CD14-positive monocyte (primary cell): ENCODE measurements around the gene POLL. TPM values are rescaled to one million over a fixed set of nuclear protein-coding genes. Genes with fewer than 3 reads are reported as not detected.

ENCODE experiments used
- DNase-seq, 3 donors: peaks; one replicate each; pipeline ENCODE4 v3.0.0-alpha.2; 2011 to 2022
- H2AFZ ChIP-seq: 2 replicates; pipeline ENCODE4 v1.6.0; 2012; ENCODE audit warnings: mild to moderate bottlenecking, low read depth, low read length, inconsistent platforms; ENCODE audit not compliant: insufficient read depth, poor library complexity, severe bottlenecking
- H3K27ac ChIP-seq, 2 donors: 1 replicate in 1 of 2; 2 replicates in 1 of 2; pipeline ENCODE4 v1.5.1; 2012 to 2013; ENCODE audit warnings: low read length in 2 of 2, control low read depth in 1 of 2, inconsistent platforms in 1 of 2, low read depth in 1 of 2, mild to moderate bottlenecking in 1 of 2
- H3K27me3 ChIP-seq, 2 donors: one replicate each; pipeline versions ENCODE4 v1.6.0 to v1.6.1; 2011 to 2013; ENCODE audit warnings: low read length in 2 of 2; ENCODE audit not compliant: control insufficient read depth in 2 of 2, insufficient read depth in 2 of 2
- H3K36me3 ChIP-seq, 2 donors: replicated peaks in 1 of 2; 1 replicate in 1 of 2; 2 replicates in 1 of 2; pipeline versions ENCODE4 v1.5.1 to v1.6.1; 2012 to 2013; ENCODE audit warnings: low read length in 2 of 2, control low read depth in 1 of 2, inconsistent platforms in 1 of 2, mild to moderate bottlenecking in 1 of 2; ENCODE audit not compliant: insufficient read depth in 2 of 2, control insufficient read depth in 1 of 2
- H3K4me1 ChIP-seq, 2 donors: 1 replicate in 1 of 2; 2 replicates in 1 of 2; pipeline versions ENCODE4 v1.5.1 to v1.6.1; 2012 to 2013; ENCODE audit warnings: low read length in 2 of 2, control low read depth in 1 of 2, inconsistent platforms in 1 of 2, mild to moderate bottlenecking in 1 of 2, moderate library complexity in 1 of 2; ENCODE audit not compliant: insufficient read depth in 2 of 2, control insufficient read depth in 1 of 2
- H3K4me2 ChIP-seq: replicated peaks from 2 replicates; pipeline ENCODE3; 2012; ENCODE audit warnings: low read length, moderate library complexity, mild to moderate bottlenecking; ENCODE audit not compliant: poor library complexity, severe bottlenecking; ENCODE audit errors: extremely low read depth
- H3K4me3 ChIP-seq, 3 experiments: fragments of 200-600 bp in 1 of 3; sonication (generic) in 1 of 3; replicated peaks in 1 of 3; 1 replicate in 2 of 3; 2 replicates in 1 of 3; pipeline ENCODE4 v1.5.1; 2011 to 2013; ENCODE audit warnings: low read length in 3 of 3, mild to moderate bottlenecking in 3 of 3, control low read depth in 2 of 3, low read depth in 2 of 3, inconsistent platforms in 1 of 3, moderate library complexity in 1 of 3
- H3K79me2 ChIP-seq: 2 replicates; pipeline ENCODE4 v1.6.0; 2012; ENCODE audit warnings: mild to moderate bottlenecking, control low read depth, inconsistent platforms, low read length, moderate library complexity; ENCODE audit not compliant: insufficient read depth
- H3K9ac ChIP-seq: 2 replicates; pipeline ENCODE4 v1.6.0; 2017; ENCODE audit warnings: low read length, mild to moderate bottlenecking; ENCODE audit not compliant: insufficient read depth, poor library complexity, severe bottlenecking
- H3K9me3 ChIP-seq, 2 donors: replicated peaks in 1 of 2; 1 replicate in 1 of 2; 2 replicates in 1 of 2; pipeline versions ENCODE4 v1.5.1 to v1.6.1; 2012 to 2013; ENCODE audit warnings: low read length in 2 of 2, control low read depth in 1 of 2; ENCODE audit not compliant: control insufficient read depth in 1 of 2, insufficient read depth in 1 of 2
- H4K20me1 ChIP-seq: 2 replicates; pipeline ENCODE4 v1.6.0; 2012; ENCODE audit warnings: mild to moderate bottlenecking, low read length, control low read depth, moderate library complexity; ENCODE audit not compliant: insufficient read depth
- H3K27ac Mint-ChIP-seq, 7 donors: one replicate each; pipeline ENCODE4 v1.8.0; 2020; ENCODE audit warnings: mild to moderate bottlenecking in 7 of 7, mixed read lengths in 7 of 7, moderate library complexity in 6 of 7, inconsistent platforms in 2 of 7
- H3K27me3 Mint-ChIP-seq, 3 donors: one replicate each; pipeline ENCODE4 v1.8.0; 2021 to 2022; ENCODE audit warnings: low read depth in 3 of 3, mild to moderate bottlenecking in 3 of 3, mixed read lengths in 3 of 3, moderate library complexity in 3 of 3, inconsistent platforms in 1 of 3
- H3K36me3 Mint-ChIP-seq, 2 donors: one replicate each; pipeline ENCODE4 v1.8.0; 2020; ENCODE audit warnings: mixed read lengths in 2 of 2, inconsistent platforms in 1 of 2, mild to moderate bottlenecking in 1 of 2
- H3K4me1 Mint-ChIP-seq: one replicate; pipeline ENCODE4 v1.8.0; 2020; ENCODE audit warnings: mild to moderate bottlenecking, mixed read lengths
- H3K4me3 Mint-ChIP-seq, 2 donors: one replicate each; pipeline ENCODE4 v1.8.0; 2020; ENCODE audit warnings: mild to moderate bottlenecking in 2 of 2, mixed read lengths in 2 of 2, moderate library complexity in 1 of 2
- H3K9me3 Mint-ChIP-seq, 7 donors: one replicate each; pipeline ENCODE4 v1.8.0; 2020 to 2022; ENCODE audit warnings: mixed read lengths in 7 of 7, mild to moderate bottlenecking in 6 of 7, moderate library complexity in 6 of 7, inconsistent platforms in 2 of 7
- WGBS: methylation state at CpG from one replicate; pipeline ENCODE4 v1.1.5; 2013; ENCODE audit warnings: missing lambda C conversion rate; ENCODE audit not compliant: insufficient coverage; 5-methylcytosine and 5-hydroxymethylcytosine counted together
- intact Hi-C, 2 donors: fragments of 100-400 bp; cut with micrococcal nuclease; formaldehyde crosslinking; loops; one replicate each; pipeline versions ENCODE4 v1.15.0 to v1.15.1; 2023
- polyA plus RNA-seq, 3 donors: library from polyadenylated mRNA; depleted of rRNA in 1 of 3; unstranded in 2 of 3; stranded (reverse) in 1 of 3; fragments of 300-500 nt in 2 of 3; fragments of >200 nt in 1 of 3; fragmentation: Illumina TruSeq in 2 of 3; gene quantifications; 1 replicate in 2 of 3; 2 replicates in 1 of 3; pipeline ENCODE4 v1.2.3, GENCODE V29; 2012 to 2021
- TF ChIP-seq, protein P1 (sequence below): fragments of 200-600 bp; IDR thresholded peaks from one replicate; pipeline ENCODE4 v1.8.0; 2022; ENCODE audit warnings: antibody characterized with exemption, mild to moderate bottlenecking

POLL gene
- polyA plus RNA-seq, 3 donors = 9.9 to 37.0 (median 10.6) TPM

DNA sequence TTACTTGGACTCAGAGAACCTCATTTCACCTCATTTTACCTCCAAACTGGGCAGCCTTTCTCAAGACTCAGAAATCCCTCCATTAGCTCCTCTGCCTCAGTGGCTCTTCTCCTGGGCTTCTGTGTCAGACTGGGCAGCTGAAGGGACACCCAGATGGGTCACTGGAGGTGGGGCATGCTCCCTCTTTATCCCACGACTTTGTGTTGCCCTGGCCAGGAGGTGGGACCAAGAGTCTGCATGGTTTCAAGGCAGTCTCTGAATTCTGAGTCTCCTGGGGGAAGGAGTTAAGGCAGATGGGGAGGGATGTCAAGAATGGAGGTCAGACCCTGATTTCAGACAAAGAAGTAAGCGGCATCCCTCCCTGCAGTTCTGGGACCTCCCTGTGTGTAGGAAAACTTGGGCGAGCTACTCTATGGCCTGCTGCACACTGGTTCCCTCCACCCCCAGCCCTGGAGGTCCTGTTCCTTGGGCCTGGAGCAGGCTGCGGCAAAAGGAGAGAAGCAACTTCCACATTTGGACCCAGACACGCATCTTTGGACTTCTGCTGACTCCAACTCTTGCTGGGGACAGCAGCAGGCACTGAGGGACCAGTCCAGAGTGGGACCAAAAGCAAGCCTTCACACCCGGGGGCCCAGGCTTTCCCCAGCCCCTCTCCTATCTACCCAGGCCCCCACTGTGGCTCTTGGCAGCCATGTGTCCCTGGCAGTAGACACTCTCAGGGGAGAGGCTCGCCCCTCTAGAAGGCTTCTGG is 10.8 kb downstream of the POLL start:
- intact Hi-C loops = no loop called here
- H3K36me3 ChIP-seq = peaks cover 47 to 58% of the 10 kb centered on the region in 2 donors
- H3K9ac ChIP-seq = no peak overlapping the region

DNA sequence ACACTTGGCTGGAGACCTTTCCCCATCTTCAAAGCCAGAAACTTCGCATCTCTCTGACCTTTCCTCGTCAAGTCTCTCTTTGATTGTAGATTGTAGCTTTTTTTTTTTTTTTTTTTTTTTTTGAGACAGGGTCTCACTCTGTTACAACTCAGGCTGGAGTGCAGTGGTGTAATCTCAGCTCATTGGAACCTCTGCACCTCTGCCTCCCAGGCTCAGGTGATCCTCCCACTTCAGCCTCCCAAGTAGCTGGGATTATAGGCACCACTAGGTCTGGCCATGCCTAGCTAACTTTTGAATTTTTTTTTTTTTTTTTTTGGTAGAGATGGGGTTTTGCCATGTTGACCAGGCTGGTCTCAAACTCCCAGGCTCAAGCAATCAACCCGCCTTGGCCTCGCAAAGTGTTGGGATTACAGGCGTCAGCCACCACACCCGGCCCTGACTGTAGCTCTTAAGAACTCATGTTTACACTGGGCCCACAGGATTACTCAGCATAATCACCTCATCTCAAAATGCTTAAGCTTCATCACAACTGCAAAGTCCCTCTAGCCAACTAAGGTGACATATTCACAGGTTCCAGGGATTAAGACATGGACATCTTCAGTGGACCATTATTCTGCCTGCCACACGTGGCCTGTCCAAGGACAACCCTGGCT is 11.7 kb downstream of the POLL start:
- H3K79me2 ChIP-seq = no peaks in the 10 kb centered on the region
- peaks cover 41 to 49% of the 10 kb centered on the region in 2 donors for H3K36me3 ChIP-seq
- no peak overlapping the region for H3K9ac ChIP-seq
- H3K27ac ChIP-seq = no peak overlapping the region
- peaks cover 0 to under 1% of the 10 kb centered on the region in 2 donors for H3K4me1 ChIP-seq
- Mint-ChIP-seq H3K27ac (no peak overlapping the region), H3K4me3 (no peak overlapping the region), H3K9me3 (peaks cover 0 to 7% (median 3%) of the 10 kb centered on the region in 7 donors), H3K27me3 (peaks cover 2 to 3% (median 3%) of the 10 kb centered on the region in 3 donors), H3K4me1 (no peaks in the 10 kb centered on the region), H3K36me3 (peaks cover 33 to 50% of the 10 kb centered on the region in 2 donors)
- DNase-seq = no peak
- H3K4me2 ChIP-seq = no peak overlapping the region
- H3K4me3 ChIP-seq = no peak overlapping the region
- H2AFZ ChIP-seq = no peak overlapping the region
- H4K20me1 ChIP-seq = no peaks in the 10 kb centered on the region
- H3K9me3 ChIP-seq = peaks cover 0 to 8% of the 10 kb centered on the region in 2 donors
- 83% methylated on average over 4 of the region's 7 CpGs for WGBS
- TF ChIP-seq, protein P1, sequence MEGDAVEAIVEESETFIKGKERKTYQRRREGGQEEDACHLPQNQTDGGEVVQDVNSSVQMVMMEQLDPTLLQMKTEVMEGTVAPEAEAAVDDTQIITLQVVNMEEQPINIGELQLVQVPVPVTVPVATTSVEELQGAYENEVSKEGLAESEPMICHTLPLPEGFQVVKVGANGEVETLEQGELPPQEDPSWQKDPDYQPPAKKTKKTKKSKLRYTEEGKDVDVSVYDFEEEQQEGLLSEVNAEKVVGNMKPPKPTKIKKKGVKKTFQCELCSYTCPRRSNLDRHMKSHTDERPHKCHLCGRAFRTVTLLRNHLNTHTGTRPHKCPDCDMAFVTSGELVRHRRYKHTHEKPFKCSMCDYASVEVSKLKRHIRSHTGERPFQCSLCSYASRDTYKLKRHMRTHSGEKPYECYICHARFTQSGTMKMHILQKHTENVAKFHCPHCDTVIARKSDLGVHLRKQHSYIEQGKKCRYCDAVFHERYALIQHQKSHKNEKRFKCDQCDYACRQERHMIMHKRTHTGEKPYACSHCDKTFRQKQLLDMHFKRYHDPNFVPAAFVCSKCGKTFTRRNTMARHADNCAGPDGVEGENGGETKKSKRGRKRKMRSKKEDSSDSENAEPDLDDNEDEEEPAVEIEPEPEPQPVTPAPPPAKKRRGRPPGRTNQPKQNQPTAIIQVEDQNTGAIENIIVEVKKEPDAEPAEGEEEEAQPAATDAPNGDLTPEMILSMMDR = no peak
- intact Hi-C loops = no loop called here
- H3K27me3 ChIP-seq = no peaks in the 10 kb centered on the region

More for the DNA sequence above, 10.8 kb downstream of the POLL start:
- H3K4me1 ChIP-seq = no peaks in the 10 kb centered on the region
- peaks cover 0 to 8% of the 10 kb centered on the region in 2 donors for H3K9me3 ChIP-seq
- no peak overlapping the region for H3K4me3 ChIP-seq
- H3K27me3 ChIP-seq = no peaks in the 10 kb centered on the region
- Mint-ChIP-seq H3K9me3 (peaks cover 0 to 7% (median 3%) of the 10 kb centered on the region in 7 donors), H3K27ac (peak overlapping the region in 2 of 7 donors; percentile 30 to 61), H3K4me1 (no peaks in the 10 kb centered on the region), H3K4me3 (no peak overlapping the region), H3K27me3 (peaks cover 2 to 3% (median 3%) of the 10 kb centered on the region in 3 donors), H3K36me3 (peaks cover 42 to 59% of the 10 kb centered on the region in 2 donors)
- TF ChIP-seq, protein P1 = no peak
- no peak overlapping the region for H3K4me2 ChIP-seq
- no peaks in the 10 kb centered on the region for H4K20me1 ChIP-seq
- no peak overlapping the region for H2AFZ ChIP-seq
- no peak overlapping the region for H3K27ac ChIP-seq
- H3K79me2 ChIP-seq = no peaks in the 10 kb centered on the region
- no peak for DNase-seq
- WGBS = 95% methylated on average over 5 of the region's 7 CpGs
